HL-60/S4 treated with phorbol 12-myristate 13-acetate at 8.2 ng/mL for 4 days and 3 days (cell line): ENCODE data around the gene MAP3K21.

Experiments used
- in situ Hi-C: fragments of 300-500 bp; cut with MboI; formaldehyde crosslinking; loops from 2 replicates; pipeline ENCODE4 v1.15.0; 2022; ENCODE audit warnings: low sequenced_read_pairs

The MAP3K21 gene

DNA sequence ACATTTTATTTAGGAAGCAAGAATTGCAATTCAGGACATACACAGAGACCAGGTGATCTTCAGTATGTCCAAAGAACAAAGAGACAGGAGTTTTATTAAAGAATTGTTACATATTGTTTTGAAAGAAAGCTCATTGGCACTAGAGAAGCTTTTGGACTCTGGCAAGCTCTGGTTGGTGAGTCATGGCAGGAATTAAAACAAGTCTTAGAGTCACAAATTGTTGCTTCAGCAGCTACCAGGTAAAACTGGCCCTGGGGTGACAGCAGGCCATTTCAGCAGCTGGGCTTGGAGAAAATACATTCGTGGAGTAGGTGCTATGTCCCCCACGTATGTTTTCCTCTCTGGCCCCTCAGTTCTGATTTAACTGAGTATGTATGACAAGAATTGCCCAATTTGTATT lies 58.8 kb downstream of the MAP3K21 start:
- in situ Hi-C loops, result no loop called here

DNA sequence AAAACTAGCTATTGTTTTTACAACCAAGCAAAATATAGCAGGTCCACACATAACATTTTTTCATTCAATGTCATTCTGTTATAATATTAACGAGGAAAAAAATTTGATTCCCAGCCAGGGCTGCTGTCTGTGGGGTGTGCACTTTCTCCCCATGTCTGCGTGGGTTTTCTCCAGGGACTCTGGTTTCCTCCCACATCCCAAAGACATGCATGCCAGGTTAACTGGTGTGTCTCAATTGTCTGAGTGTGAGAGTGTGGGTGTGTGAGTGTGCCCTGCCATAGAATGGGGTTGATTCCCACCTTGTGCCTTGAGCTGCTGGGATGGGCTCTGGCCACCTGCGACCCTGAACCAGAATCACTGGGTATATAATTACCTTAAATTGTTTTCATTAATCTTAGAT lies 60.1 kb downstream of the MAP3K21 start:
- in situ Hi-C loops, result no loop called here

DNA sequence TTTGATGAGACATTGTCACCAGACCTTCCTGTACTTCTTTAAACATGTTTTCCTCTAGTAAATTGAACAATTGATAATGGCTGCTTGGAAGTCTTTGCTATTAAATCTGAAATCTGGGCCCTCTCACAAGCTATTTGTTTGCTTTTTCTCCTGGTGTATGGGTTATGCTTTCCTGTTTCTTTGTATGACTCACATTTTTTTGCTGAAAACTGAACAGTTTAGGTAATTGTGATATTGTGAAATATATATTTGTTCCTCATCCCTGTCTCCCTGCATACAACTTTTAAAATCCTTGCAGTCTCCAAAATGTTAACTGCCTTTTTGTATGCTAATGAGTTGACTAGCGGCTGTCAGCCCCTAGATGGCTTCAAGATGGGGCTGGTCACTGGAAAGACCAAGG lies 61.6 kb downstream of the MAP3K21 start:
- in situ Hi-C loops, result no loop called here

DNA sequence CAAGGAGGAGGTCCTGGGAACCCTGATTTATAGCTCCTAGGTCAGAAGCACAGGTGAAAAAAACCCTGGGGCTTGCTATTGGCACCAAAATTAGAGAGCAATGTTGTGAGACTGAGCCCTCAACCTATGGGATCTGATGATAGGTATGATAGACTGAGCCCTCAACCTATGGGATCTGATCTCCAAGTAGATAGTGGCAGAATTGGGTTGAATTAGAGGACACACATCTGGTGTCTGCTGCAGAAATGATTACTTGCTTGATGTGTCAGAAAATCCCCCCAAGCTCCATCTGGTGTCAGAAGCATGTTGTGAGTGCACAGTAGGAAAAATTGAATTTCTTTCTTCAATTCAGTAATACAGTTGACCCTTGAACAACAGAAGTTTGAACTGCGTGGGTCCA lies 62.4 kb downstream of the MAP3K21 start:
- in situ Hi-C loops, result no loop called here

DNA sequence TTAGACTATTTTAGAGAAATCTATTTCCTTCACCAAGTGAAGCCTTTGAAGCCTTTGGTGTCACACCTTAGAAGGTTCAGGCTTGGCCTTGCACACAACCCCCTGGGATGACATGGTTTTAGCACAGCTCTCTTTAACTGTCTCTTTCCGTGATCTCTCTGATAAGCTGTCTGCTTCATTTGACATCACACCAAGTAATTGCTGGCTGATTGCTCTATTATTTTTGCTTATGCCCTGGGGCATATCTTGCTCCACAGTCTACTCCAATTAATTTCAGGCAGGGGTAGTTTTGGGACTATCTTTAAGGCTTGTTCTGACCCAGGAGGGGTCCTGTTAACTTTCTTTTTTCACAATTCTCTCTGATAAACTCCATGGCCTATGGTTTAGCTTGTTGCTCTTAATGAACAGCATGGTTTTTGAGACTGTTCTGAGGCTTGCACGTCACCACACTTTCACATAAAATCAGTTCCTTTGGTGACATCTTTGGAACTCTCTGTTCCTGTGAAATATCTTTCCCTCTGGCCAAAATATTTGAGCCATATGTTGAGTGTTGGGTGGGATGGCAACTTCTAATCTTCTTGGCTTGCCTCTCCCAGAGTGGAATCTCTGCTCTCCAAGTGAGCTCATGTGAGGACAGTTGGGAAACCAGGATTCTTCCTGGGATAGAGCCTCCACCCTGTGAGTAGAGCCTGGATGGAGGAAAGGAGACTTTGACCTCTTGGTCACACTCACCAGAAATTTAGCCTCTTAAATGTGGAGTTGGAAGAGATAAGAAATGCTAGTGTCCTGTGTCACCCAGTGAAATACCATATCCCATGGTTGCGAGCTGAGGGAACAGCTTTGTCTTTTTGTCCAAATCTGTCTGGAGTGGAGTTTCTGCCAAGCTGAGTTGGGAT lies 63.6 kb downstream of the MAP3K21 start:
- in situ Hi-C loops, result no loop called here

DNA sequence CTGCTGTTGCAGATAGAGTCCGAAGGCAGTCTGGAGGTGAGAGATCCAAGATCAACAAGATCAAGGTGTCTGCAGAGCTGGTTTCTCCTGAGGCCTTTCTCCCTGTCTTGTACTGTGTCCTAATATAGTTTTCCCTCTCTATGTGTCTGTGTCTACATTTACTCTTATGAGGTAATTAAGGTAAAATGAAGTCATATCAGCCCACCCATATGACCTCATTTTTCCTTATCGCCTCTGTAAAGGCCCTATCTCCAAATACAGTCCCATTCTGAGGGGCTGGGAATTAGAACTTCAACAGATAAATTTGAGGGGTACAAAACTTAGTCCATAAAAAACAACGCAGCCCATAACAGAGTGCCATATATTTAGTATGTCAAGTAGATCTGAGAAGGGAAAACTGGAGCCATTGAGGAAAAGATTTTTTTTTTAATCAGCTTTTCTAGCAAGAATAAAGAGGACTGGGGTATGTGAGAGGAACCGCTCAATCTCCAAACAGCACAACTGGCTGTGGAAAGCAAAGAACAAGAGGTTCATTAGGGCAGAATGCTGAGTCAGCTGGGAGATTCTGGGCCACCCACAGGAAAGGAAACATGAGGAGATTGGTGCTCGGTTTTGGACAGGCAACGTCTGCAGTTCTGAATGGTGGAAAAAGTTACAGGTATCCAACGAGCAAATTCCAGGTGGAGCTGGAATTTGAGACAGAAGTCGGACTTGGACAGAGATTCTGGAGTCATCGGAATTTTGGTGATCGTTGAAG lies 65.7 kb downstream of the MAP3K21 start:
- in situ Hi-C loops, result no loop called here

DNA sequence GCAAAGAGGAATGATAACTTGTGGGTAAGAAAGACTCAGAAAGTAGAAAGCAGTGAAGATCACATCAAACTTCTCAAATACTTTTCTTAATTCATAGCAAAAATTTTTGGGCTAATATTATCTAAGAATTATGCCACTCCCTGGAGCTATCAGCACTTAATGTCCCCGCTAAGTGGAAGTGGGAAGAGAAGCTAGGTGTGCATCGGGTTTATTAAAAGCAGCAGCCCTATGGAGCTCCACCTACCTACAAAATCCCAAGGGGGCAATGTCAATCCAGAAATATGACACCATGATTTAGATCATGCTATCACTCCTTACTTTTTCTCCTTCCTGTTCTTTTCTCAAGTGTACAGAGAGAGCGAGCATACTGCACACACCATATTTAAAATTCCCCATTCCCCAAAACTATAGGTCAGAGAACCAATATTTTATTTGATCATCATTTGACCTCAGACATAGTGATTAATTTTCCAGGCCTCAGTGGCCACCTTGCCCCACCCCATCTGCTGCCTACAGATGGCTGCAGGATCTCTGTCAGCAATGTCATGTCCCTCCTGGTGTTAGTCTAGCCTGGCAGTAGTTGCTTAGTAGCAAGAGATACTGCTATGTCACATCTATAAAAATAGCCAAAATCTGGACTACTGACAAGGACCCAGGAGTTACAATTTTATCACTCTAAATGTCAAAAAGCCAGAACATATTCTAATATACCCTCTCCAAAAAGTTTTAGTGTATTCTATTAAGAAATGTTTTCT lies 66.6 kb downstream of the MAP3K21 start:
- in situ Hi-C loops, result no loop called here

DNA sequence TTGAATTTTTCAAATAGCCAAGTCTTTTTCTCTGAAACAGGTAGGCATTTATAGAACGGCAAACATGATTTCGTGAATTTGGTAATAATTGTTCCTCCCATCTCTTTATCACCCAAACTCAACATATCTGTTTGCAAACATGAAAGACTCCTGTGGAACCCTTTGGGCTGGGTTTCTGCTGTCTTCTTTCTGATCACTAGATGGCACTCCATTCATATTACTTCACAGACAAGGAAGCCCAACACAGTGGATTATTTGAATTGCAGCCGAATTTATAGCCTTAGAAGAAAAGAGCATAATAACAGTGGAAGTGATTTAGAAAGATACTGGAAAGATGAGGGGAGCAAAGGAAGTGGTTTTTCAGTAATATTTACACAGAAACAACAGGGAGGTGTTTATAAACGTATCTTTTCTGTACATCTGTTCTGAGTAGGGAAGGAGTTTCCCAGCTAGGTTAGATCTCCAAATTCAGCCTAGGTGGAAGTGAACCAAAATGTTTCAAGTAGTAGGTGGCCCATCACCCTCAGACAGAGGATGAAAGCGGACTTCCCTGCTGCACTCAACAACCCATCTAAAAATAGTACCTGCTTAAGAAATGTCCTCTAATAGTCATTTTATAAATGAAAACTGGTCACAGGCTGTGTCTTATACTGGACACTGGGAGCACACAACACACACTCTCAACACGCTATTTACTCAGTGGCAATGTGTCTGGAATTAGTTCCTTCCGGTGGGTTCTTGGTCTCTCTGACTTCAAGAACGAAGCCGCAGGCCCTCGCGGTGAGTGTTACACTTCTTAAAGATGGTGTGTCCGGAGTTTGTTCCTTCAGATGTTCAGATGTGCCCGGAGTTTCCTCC lies 67.6 kb downstream of the MAP3K21 start:
- in situ Hi-C loops, result no loop called here

DNA sequence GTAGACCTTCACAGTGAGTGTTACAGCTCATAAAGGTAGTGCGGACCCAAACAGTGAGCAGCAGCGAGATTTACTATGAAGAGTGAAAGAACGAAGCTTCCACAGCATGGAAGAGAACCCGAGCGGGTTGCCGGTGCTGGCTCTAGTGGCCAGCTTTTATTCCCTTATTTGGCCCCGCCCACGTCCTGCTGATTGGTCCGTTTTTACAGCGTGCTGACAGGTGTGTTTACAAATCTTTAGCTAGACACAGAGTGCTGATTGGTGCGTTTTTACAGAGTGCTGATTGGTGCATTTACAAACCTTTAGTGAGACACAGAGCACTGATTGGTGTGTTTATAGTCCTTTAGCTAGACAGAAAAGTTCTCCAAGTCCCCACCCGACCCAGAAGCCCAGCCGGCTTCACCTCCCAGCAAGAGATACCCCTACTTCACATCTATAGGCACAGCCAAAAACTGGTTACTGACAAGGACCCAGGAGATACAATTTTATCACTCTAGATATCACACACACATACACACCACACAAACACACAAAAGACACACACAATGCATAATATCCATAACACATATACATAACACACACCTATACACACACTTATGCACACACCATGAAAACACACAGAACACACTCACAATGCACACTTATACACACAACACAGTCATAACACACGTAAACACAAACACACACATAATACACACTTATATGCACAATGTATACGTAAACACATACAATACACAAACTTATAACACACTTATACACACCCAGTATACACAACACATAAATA lies 68.5 kb downstream of the MAP3K21 start:
- in situ Hi-C loops, result no loop called here

DNA sequence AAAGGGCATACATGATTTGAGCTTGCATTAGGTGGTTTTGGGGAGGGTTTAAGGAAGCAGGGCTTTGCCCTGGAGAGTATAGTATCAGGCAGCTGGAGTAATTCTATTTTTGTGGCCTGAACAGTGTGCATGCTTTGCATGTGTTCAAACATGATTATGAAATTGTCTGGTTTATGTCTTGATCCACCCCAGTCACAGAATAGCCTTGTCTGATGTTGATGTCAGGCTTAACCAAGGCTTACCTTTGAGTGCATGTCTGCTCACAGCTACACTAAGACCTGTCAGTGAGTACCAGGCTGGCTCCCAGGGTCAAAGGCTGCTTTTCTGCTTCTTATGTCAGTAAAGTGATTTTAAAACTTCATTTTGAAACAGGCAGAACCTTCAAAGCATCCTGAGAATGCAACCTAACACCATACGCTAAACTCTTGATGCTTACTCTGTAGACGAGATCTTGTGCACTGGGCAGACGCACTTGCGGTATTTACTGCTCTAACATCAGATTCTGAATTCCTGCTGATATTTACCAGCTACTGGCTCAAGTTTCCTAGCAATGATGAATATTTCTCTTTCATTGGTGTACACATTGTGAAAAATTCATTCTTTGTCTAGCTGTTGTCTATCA lies 78.9 kb downstream of the MAP3K21 start:
- in situ Hi-C loops, result no loop called here

DNA sequence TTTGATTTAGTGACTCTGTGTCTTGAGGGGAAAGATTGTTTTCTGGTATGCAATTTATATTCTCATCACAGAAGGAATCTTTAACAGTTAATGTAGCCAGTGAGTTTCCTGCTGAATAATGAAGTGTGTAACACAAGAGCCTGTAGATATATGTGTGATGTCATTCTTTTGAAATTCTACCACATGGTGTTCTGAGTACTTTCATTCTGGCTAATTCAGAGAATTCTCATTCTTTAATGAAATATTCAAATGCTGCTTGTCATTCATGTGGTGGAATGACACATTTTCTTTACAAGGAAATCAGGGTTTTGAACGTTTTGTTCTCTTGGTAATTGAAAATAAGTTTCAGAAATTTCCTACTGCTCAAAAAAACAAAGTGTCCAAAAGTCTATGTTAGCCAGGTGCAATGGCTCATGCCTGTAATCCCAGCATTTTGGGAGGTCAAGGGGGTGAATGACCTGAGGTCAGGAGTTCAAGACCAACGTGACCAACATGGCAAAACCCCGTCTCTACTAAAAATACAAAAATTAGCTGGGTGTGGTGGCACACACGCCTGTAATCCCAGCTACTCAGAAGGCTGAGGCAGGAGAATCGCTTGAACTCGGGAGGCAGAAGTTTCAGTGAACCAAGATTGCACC lies 79.6 kb downstream of the MAP3K21 start:
- in situ Hi-C loops, result no loop called here

DNA sequence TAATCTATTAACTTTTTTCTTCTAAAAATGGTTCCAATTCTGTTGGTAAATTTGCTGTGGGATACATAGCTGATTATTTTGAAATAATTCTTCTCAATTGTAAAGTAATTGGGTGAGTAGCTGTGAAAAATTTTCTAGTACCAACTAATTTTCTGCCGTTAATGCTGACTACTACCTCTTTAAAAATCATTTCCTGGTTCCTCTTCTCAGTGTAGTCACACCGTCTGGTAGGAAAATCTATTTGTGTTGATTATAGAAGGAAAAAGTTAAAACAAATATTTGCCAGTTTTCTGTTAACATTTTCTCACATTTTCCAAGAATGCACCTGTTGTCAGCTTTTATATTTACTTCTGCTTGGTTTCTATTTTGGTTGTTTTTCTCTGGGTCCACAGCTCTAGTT lies 82.0 kb downstream of the MAP3K21 start:
- in situ Hi-C loops, result no loop called here

DNA sequence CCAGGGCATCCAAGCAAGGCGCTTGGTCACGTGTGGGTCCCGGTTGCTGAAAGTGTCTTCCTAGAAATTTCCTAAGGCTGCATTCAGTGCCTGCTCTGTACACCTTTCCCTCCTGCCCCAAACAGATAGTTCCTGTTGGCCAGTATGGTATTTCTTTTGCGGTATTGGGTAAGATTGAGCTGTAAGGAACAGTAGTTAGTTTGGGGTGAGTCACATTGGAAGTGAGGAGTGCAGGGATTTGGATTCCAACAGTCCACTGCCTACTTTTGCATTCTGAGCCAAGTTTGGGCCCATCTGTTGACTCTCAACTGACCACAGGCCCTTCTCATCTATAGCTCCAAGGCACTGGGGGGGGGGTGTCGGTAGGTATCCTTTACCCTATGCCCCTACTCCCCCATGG lies 83.4 kb downstream of the MAP3K21 start:
- in situ Hi-C loops, result no loop called here

DNA sequence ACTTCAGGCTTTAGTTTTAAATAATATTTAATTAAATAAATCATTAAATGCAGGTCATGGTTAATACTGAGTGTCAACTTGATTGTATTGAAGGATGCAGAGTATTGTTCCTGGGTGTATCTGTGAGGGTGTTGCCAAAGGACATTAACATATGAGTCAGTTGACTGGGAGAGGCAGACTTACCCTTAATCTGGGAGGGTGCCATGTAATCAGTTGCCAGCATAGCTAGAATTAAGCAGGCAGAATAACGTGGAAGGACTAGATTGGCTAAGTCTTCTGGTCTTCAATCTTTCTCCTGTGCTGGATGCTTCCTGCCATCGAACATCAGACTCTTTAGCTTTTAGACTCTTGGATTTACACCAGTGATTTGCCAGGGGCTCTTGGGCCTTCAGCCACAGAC lies 85.3 kb downstream of the MAP3K21 start:
- in situ Hi-C loops, result no loop called here

DNA sequence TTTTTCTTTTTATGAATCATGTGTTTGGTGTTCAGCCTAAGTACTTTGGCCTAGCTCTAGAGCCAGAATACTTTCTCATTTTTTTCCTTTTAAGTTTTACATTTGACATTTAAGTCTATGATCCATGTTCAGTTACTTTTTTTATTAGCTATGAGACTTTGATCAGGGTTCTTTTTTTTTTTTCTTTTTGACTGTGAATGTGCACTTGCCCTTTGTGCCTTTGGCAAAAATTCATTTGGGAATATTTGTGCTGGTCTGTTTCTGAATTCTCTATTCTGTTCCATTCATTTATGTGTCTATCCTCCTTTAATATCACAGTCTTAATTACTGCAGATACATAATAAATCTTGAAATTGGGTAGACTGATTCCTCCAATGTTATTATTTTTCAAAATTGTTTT lies 93.8 kb downstream of the MAP3K21 start:
- in situ Hi-C loops, result no loop called here

DNA sequence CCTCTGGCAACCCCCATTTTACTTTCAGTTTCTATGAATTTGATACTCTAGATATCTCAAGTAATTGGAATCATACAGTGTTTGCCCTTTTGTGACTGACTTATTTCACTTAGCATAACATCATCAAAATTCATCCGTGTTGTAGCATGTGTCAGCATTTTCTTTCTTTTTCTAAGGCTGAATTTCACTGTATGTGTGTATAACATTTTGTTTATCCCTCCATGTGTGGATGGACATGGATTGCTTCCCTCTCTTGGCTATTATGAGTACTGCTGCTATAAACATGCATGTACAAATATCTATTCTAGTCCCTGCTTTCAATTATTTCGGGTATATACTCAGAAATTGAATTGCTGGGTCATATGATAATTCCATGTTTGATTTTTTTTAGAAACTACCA lies 97.3 kb downstream of the MAP3K21 start:
- in situ Hi-C loops, result no loop called here

DNA sequence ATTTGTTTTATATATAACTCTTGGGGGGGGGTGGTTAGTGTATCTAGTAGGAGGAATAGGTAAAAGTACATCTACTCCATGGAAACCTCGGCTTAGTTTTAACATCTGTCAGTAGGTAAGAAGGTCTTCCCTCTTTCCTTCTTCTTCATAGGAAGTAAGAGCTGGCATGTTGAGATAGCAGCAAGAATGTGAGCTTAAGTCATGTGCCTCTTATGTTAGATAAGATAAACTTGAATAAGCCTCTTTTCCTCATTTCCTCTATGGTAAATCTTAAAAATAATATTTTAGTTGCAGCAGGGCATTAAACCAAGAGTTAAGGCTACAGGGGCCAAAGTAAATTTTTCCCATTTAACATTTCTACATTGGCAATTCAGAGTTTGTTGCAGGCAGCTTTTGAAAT lies 100.4 kb downstream of the MAP3K21 start:
- in situ Hi-C loops, result no loop called here

DNA sequence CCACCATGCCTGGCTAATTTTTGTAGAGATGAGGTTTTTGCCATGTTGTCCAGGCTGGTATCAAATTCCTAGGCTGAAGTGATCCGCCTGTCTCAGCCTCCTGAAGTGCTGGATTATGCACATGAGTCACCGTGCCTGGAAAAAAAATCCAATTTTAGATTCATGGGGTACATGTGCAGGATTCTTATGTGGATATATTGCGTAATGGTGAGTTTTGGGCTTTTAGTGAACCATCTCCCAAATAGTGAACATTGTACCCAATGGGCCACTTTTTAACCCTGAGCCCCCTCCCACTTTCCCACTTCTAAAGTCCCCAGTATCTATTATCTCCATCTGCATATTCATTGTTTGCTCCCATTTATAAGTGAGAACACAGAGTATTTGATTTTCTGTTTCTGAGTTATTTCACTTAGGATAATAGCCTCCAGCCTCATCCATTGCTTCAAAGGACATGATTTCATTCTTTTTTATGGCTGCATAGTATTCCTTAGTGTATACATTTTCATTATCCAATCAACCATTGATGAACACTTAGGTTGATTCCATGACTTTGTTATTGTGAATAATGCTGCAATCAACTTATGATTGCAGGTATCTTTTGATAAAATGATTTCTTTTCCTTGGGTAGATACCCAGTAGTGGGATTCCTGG lies 104.4 kb downstream of the MAP3K21 start:
- in situ Hi-C loops, result no loop called here
